ENCODE measurements around the gene CDC26. TPM values are rescaled to one million over a fixed set of nuclear protein-coding genes. Genes with fewer than 3 reads are reported as not detected.
"Not testable (repeated sequence)": the region's sequence is repeated elsewhere in the genome, so short reads cannot be mapped to it uniquely, and the experiment has no call there.

Gene CDC26
- total RNA-seq, 1 donor from 2014 or later, result 29.5 TPM

DNA sequence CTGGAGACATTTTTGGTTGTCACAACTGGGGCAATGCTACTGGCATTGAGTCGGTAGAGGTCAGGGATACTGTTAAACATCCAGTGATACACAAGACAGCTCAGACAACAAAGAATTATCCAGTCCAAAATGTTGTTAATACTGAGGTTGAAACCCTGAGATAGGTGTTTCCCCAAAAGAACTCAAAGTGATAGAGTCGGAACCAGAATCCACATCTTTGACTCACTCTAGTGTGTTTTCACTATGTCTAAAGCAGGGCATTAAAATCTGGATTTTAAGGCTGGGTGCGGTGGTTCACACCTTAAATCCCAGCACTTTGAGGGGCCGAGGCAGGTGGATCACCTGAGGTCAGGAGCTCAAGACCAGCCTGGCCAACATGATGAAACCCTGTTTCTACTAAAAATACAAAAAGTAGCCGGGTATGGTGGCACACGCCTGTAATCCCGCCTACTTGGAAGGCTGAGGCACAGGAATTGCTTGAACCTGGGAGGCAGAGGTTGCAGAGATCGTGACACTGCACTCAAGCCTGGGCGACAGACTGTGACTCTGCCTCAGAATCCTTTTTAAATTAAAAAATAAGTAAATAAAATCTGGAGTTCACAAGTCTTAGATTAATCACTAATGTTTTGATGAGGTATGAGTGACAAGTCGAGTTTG, 37.0 kb downstream of the CDC26 start:
- Histone ChIP-seq H3K9me3 (no peaks in the 10 kb centered on the region), H3K4me1 (peaks cover 14% of the 10 kb centered on the region), H3K36me3 (no peaks in the 10 kb centered on the region), H3K27me3 (no peaks in the 10 kb centered on the region), H3K27ac (no peak overlapping the region), H3K4me3 (no peak overlapping the region)
- DNase-seq (no peak), ATAC-seq (no peak)
- TF ChIP-seq, protein P1, sequence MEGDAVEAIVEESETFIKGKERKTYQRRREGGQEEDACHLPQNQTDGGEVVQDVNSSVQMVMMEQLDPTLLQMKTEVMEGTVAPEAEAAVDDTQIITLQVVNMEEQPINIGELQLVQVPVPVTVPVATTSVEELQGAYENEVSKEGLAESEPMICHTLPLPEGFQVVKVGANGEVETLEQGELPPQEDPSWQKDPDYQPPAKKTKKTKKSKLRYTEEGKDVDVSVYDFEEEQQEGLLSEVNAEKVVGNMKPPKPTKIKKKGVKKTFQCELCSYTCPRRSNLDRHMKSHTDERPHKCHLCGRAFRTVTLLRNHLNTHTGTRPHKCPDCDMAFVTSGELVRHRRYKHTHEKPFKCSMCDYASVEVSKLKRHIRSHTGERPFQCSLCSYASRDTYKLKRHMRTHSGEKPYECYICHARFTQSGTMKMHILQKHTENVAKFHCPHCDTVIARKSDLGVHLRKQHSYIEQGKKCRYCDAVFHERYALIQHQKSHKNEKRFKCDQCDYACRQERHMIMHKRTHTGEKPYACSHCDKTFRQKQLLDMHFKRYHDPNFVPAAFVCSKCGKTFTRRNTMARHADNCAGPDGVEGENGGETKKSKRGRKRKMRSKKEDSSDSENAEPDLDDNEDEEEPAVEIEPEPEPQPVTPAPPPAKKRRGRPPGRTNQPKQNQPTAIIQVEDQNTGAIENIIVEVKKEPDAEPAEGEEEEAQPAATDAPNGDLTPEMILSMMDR (IDR thresholded peaks at IDR 0.05), result no peak
- intact Hi-C loops (cut with DNase I), result no loop called here

- Histone ChIP-seq H3K9me3 (no peaks in the 10 kb centered on the region), H3K4me3 (no peak overlapping the region), H3K27me3 (no peaks in the 10 kb centered on the region), H3K27ac (no peak overlapping the region), H3K36me3 (no peaks in the 10 kb centered on the region), H3K4me1 (peaks cover 24% of the 10 kb centered on the region)
- ATAC-seq, result no peak
- DNase-seq, result no peak
- TF ChIP-seq, protein P1 (IDR thresholded peaks at IDR 0.05), result no peak
- intact Hi-C loops (cut with DNase I), result no loop called here
These were observed 38.3 kb downstream of the CDC26 start for GRCh38 chr9:113237026-113237425.

GRCh38 chr9:113235701-113236255, 39.6 kb downstream of the CDC26 start:
- H3K9me3 ChIP-seq; H3K36me3 ChIP-seq; H3K4me3 ChIP-seq; ATAC-seq; H3K27ac ChIP-seq; intact Hi-C loops (cut with DNase I); H3K27me3 ChIP-seq; DNase-seq: not testable (repeated sequence)
- H3K4me1 ChIP-seq, result peaks cover 24% of the 10 kb centered on the region

- Histone ChIP-seq H3K27ac (no peak overlapping the region), H3K4me1 (peaks cover 17% of the 10 kb centered on the region), H3K9me3 (no peaks in the 10 kb centered on the region), H3K4me3 (no peak overlapping the region), H3K27me3 (no peaks in the 10 kb centered on the region), H3K36me3 (no peaks in the 10 kb centered on the region)
- intact Hi-C loops (cut with DNase I), result no loop called here
- TF ChIP-seq, protein P1 (IDR thresholded peaks at IDR 0.05), result no peak
- no peak for DNase-seq
- no peak for ATAC-seq
These were observed 43.7 kb downstream of the CDC26 start for GRCh38 chr9:113231701-113232100.

DNA sequence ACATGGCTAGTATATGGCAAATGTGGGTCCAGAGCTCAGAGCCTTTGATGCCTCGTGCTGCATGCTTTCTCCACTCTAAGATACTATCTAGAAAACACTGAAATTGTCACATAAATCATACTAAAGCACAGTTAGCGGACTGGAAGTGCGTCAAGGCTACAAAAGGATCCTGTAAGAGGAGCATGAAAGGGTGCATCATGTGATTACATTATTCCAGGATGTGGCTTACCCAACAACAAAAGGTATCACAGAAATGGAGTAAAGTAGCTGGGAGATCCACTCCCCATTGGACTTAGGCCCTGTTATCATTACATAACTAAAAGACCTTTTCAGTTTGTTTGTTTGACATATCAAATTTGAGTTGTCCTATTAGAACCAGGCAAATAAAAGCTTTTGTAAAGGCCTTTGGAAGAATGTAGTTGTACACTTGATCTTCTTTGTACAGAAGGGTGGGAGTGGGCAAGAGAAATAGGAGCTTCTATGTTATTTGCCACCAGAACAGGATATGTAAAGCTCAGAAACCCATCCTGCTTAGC, 47.2 kb downstream of the CDC26 start:
- H3K4me3 ChIP-seq, result no peak overlapping the region
- peaks cover 19% of the 10 kb centered on the region for H3K4me1 ChIP-seq
- H3K36me3 ChIP-seq, result no peaks in the 10 kb centered on the region
- intact Hi-C loops (cut with DNase I), result no loop called here
- TF ChIP-seq, protein P1 (IDR thresholded peaks at IDR 0.05), result no peak
- ATAC-seq (no peak), DNase-seq (no peak)
- no peak overlapping the region for H3K27ac ChIP-seq
- no peaks in the 10 kb centered on the region for H3K9me3 ChIP-seq
- H3K27me3 ChIP-seq, result no peaks in the 10 kb centered on the region

GRCh38 chr9:113227436-113227835, 47.9 kb downstream of the CDC26 start:
- no peak overlapping the region for H3K4me3 ChIP-seq
- no peaks in the 10 kb centered on the region for H3K27me3 ChIP-seq
- no peak for DNase-seq
- H3K4me1 ChIP-seq, result peaks cover 21% of the 10 kb centered on the region
- no peaks in the 10 kb centered on the region for H3K36me3 ChIP-seq
- TF ChIP-seq, protein P1 (IDR thresholded peaks at IDR 0.05), result no peak
- intact Hi-C loops (cut with DNase I), result no loop called here
- H3K27ac ChIP-seq, result no peak overlapping the region
- ATAC-seq, result no peak
- no peaks in the 10 kb centered on the region for H3K9me3 ChIP-seq

All from upper lobe of right lung (tissue), 1 donor.